Measurements from ENCODE around the gene ZNF490.
"Not testable (repeated sequence)": the region's sequence is repeated elsewhere in the genome, so short reads cannot be mapped to it uniquely, and the experiment has no call there.

Gene ZNF490

DNA sequence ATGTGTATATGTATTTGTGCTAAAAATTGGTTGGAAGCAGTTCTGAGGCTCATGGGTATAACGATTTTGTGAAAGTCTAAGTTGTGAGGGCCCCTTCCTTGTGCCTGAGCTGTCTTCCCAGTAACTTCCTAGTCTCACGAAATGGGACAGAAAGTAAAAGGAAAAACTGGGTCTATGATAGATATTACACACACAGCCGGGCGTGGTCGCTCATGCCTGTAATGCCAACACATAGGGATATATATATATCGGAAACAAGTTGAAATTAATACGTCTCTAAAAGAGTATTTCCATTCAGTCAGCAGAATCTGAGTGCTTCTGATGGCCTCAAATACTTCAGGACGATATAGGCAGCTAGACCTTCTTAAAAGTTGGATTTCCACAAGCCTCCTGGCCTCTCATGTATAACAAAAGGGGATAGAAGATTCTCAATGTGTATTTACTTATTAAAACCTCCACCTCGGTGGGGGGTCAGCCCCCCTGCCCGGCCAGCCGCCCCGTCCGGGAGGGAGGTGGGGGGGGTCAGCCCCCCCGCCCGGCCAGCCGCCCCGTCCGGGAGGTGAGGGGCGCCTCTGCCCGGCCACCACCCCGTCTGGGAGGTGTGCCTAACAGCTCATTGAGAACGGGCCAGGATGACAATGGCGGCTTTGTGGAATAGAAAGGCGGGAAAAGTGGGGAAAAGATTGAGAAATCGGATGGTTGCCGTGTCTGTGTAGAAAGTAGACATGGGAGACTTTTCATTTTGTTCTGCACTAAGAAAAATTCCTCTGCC, 10.8 kb upstream of the ZNF490 start:
- DNase-seq: not testable (repeated sequence)

DNA sequence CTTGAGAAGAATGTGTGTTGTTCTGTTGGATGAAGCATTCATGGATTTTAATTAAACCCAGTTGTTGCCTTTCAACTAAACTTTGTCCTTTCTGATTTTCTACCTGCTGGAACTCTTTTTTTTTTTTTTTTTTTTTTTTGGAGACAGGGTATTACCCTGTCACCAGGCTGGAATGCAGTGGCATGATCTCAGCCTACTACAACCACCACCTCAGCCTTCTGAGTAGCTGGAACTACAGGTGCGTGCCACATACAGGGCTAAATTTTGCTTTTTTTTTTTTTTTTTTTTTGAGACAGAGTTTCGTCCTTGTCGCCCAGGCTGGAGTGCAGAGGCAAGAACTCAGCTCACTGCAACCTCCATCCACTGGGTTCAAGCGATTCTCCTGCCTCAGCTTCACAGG, 7.0 kb upstream of the ZNF490 start:
- no peak for DNase-seq

DNA sequence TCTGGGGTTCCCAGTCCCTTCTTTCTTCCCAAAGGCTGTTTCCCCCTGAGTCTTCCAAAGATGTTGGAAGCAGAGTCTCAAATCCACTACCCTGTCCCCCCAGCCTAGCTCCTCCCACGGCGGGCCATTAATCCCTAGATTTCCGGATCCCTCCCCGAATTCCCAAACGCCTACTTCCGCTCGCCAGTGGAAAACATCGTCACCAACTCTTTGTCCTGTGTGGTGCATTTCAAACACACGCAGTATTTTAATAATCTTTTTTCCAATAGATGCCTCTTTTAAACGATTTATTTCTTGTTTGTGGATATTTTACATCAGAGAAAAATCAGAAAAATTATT, 717 bp upstream of the ZNF490 start:
- peak; percentile 73 for DNase-seq

DNA sequence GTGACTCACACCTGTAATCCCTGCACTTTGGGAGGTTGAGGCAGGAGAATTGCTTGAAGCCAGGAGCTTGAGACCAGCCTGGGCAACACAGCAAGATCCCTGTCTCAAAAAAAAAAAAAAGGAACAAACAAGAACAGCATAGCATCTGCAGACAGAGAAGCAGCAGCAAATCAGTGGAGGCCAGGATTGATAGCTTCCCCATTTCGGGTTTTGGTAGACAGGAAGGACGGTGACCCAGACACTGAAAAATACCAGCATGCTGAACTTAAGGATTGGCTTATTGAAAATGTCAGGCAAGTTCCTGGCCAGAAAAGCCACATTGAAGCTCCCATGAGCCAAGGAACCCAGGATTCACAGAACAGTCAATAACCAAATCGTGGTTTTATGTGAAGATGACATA, 3.0 kb downstream of the ZNF490 start:
- DNase-seq: no peak

DNA sequence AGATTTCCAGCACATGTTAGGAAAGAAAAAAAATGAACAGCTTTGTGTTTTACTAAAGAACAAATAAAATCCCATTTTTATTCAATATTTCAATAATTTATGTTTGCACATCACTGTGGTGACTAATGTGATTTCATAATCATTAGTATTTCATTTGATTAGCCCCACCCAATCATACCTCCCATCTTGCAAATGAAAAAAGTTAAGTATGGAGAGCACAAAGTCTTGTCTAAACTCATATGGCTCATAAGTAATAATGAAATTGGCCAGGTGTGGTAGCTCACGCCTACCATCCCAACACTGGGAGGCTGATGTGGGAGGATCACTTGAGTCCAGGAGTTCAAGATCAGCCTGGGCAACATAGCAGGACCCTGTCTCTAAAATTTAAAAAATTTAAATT, 3.8 kb downstream of the ZNF490 start:
- no peak for DNase-seq

DNA sequence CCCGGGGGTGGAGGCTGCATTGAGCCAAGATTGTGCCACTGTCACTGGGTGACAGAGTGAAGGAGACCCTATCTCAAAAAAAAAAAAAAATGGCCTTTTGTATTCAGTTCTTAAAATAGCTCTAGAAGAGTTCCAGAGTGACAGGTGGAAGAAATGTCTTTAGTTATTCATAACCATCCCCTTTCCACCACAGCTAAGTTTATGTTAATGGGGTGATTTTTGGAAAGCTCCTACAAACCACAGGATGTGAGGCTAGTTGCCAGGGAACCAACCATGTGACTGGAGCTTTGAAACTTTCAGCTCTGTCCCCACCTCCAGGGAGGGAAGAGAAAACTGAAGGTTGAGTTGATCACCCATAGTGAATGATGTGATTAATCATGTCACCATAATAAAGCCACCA, 6.9 kb downstream of the ZNF490 start:
- peak; percentile 23 for DNase-seq

DNA sequence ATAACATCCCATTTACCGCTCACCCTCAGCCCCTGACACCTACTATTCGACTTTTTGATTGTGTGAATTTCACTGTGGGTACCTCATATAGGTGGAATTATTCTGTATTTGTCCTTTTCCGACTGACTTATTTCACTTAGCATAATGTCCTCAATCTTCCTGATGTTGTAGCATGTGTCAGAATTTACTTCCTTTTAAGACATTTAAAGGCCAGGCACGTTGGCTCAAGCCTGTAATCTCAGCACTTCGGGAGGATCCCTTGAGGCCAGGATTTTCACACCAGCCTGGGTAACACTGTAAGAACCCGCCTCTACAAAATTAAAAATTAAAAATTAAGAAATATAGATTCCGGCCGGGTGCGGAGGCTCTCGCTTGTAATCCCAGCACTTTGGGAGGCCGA, 13.0 kb downstream of the ZNF490 start:
- DNase-seq: no peak

DNA sequence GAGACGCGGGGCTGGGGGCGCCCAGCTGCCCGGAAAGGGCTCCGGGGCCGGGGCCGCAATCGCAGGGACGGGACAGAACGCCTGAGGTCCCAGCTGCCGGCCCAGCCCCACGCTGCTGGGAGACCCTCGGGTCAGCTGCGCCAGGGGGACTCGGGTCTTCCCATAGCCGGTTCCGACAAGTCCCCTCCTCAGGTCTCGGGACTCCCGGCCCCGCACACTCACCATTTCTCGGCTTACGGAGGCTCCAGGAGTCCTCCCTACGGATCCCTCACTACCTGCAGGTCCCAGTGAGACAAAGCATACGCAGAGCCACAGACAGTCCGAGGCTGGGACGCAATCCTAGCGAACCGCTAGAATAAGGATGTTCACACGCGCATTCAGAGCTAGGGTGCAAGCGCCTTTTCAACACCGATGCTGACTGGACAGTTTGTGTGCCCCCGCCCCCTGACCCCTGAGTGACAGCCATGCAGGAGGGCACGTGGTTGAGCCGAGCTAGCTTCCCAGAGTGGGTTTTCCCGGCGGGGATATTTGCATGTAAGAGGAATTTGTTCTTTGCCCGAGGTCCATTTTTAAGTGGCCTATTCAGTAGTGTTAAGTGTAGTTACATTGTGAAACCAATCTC, 13.6 kb downstream of the ZNF490 start:
- no peak for DNase-seq

DNA sequence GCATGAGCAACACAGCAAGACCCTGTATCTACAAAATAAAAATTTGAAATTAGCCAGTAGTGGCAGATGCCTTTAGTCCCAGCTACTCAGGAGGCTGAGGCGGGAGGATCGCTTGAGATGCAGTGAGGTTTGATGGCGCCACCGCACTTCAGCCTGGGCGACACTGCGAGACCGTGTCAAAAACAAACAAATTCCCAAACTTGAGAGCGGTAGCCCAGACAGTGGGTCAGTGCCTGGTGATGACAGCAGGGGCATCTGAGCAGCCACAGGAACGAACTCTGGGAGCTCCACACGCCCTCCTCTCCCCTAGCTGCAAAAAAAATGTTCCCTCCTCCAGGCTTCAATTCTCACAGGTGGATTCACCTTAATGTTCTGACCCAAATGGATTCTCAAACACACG, 14.1 kb downstream of the ZNF490 start:
- no peak for DNase-seq

DNA sequence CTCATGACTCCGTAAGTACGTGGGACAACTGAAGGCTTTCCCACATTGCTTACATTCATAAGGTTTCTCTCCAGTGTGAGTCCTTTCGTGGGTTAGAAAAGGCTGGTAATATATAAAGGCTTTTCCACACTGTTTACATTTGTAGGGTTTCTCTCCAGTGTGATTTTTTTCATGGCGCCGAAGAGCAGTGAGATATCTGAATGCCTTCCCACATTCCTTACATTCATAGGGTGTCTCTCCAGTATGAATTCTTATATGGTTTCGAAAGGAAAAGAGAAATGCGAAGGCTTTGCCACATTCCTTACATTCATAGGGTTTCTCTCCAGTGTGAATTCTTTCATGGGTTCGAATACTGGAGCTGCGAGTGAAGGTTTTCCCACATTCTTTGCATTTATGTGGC, 29.5 kb downstream of the ZNF490 start:
- DNase-seq: no peak

DNA sequence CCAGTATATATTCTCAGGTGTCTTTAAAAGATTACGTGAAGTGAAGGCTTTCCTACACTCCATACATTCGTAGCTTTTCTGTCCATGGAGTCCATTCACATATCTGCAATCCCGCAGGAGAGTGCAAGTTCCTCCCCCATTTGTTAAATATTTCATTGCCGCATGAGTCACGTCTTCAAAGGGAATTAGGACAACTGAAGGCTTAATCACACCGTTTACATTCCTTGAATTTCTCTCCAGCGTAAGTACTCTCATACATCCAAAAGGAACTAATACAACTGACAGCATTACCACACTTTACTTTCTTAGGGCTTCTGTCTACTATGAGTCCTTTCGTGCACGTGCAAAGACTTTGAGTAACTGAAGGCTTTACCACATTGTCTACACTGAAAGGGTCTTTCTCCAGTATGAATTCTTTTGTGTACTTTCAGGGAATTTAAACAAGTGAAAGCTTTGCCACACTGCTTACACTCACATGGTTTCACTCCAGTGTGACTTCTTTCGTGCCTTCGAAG, 30.4 kb downstream of the ZNF490 start:
- DNase-seq: peak; percentile 51

DNA sequence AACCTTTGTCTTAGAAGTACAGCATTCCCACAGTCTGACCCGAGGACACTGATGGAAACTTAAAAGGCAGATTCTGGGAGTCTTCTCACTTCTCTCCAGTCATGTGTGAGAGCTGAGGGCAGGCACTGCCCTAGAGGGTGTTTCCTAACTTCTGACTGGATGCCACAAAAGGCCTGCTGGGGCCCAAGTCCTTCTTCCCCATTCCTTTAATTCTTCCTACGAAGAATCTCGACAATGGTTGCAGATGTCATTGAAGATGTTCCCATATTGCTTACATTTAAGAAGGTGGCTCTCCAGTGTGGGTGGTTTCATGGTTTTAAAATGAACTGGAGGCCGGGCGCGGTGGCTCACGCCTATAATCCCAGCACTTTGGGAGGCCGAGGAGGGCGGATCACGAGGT, 32.0 kb downstream of the ZNF490 start:
- no peak for DNase-seq

DNA sequence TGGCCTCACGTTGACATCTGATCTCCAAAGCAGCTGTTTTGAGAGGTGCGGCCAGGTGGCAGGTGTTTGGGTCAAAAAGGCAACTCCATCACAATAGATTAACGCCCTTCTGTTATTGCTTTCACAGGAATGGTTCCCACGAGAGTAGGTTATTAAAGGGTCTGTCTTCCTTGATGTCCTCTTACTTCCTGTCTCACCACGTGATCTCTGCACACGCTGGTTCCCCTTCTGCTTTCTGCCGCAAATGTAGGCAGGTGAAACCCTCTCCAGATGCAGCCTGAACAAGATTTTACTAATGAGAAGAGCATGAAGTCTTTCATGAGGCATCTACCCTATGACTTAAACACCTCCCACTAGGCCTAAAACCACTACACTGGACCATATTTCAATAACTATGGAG, 36.6 kb downstream of the ZNF490 start:
- no peak for DNase-seq

DNA sequence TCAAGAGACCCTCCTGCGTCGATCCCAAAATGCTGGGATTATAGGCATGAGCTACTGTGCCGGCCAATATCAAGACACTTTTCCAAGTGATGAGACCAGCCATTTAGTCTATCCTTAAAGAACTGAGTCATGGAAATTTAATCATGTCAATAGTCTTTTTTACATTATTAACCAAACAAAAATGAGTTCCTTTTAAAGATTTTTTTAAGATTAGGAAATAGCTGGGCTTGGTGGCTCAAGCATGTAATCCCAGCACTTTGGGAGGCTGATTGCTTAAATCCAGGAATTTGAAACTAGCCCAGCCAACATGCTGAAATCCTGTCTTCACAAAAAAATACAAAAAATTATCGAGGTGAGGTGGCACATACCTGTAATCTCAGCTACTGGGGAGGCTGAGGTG, 42.7 kb downstream of the ZNF490 start:
- no peak for DNase-seq

DNA sequence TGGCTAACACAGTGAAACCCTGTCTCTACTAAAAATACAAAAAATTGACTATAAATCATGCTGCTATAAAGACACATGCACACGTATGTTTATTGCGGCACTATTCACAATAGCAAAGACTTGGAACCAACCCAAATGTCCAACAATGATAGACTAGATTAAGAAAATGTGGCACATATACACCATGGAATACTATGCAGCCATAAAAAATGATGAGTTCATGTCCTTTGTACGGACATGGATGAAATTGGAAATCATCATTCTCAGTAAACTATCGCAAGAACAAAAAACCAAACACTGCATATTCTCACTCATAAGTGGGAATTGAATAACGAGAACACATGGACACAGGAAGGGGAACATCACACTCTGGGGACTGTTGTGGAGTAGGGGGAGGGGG, 44.2 kb downstream of the ZNF490 start:
- not testable (repeated sequence) for DNase-seq

DNA sequence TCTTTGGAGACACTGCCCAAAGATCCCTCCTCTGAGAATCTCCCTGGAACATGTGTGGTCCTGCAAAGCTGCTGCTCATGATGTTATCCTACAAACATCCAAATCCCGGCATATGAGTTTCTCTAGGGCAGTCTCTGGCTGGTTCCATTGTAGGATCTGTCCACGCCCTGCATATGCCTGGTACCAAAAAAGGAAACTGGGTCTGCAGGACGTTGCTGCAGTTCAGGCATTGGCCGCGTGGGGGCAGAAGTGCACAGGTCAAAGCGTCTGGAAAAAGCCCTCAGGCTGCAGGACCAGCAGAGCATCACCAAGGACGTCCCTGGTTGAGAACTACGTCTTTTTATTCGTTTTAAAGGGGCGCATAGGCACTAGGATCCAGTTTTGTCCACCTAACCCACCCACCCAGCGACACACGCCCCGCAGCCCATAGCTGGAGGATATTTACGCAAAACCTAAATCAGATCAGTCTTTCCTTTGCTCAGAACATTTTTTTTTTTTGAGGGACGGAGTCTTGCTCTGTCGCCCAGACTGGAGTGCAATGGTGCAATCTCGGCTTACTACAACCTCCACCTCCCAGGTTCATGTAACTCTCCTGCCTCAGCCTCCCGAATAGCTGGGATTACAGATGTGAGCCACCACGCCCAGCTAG, 46.5 kb downstream of the ZNF490 start:
- DNase-seq: peak; percentile 82

DNA sequence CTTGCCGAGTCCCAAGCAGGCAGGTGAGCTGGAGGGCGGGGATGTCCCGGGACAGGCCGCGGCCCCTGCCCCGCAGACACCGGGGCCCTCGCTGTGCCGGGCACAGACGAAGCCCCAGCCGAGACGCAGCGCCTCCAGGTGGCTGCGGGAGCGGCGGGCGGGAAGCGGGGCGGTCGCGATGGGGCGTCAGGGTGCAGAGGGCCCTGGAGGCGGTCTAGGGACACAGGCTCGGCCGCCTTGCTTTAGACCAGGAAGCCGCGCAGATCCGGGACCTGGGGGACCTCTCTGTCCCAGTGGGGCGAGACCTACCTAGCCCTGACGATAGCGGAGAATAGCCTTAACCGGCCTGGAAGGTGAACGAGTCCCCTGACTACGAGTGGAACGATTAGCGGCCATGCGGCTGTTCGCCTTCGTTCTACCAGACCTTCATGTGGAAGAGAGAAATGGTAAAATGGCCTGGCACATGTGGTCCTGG, 55.1 kb downstream of the ZNF490 start:
- DNase-seq: no peak

DNA sequence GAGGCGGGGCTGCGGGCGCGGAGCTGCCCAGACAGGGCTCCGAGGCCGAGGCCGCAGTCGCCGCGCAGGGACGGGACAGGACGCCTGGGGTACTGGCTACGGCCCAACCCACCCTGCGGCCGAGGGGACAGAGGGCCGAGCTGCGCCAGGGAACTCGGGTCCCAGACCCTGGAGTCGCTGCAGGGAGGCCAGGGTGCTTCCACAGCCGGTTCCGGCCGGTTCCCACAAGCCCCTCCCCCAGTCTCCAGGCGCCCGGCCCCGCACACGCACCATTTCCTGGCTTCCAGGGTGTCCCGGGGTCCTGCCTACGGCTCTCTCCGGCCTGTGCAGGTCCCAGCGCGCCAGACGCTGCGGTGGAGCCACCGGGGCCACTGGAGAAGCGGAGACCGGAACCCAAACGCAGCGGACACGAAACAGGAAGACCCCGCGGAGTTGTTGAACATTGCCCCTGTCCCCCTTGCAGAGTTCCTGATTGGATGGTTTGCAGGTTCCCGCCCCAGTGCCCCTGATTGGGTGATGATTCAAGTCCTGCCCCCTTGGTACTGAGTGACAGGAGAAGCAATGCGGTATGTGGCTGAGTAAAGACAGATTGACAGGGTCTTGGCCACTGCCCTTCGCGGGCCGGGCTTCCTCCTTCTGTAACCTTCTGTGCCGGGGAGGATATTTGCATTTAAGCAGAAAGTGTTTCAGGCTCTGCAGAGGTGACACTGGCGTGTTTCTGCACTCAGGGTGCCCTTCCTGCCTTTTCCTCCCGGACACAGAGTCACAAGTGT, 59.4 kb downstream of the ZNF490 start, which contains the start of gene ZNF564:
ZNF564 (minus strand) TSS at position 423 of the 773 bp plus-strand sequence; CDS start at position 273, 150 bp downstream.
- peak; percentile 98 for DNase-seq

DNA sequence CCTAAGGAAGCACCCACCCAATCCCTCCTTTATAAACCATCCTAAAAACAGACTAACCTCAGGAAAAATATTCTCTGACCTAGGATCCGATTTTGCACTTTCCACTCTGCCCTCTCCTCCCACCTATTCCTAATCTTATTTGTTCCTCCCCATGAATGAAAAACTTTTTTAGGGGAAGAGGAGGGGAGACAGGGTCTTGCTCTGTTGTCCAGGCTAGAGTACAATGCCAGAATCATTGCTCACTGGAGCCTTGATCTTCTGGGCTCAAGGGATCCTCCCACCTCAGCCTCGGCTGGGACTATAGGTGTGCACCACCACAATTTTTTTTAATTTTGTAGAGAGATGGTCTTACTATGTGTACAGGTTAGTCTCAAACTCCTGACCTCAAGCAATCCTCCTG, 63.7 kb downstream of the ZNF490 start:
- DNase-seq: no peak

DNA sequence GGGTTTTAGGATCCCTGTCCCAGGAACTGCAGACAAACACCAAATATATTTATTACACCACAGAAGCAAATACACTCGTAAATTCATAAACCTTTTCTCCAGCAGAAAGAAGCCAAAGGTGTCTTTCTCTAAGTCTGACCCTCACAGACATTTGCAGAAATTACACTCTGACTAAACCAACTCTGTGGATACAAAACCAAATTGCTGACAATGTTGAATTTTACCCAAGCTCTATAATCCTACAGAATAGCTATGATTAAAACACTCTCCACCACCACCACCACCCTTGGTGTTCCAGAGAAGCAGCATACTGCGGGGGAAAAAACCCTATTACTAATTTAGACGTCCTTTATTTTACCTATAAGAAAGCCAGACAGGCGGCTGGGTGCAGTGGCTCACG, 64.5 kb downstream of the ZNF490 start:
- no peak for DNase-seq

DNA sequence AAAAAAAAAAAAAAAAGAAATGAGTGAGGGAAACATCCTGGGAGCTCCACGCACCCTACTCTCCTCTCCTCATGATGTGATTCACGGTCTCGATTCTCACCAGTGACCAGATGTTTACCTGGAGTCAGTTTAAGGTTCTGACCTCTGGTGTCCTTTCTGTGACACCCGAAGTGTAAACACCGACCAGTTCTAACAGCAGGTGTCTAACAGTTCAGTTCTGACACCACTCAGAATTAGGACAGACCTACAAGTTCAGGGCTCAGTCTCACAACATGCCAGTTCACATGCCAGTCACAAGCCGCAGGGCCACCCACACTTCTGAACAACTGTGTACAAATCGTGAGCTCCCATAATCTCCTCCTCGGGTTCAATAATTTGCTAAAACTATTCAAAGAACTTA, 65.3 kb downstream of the ZNF490 start:
- no peak for DNase-seq

DNA sequence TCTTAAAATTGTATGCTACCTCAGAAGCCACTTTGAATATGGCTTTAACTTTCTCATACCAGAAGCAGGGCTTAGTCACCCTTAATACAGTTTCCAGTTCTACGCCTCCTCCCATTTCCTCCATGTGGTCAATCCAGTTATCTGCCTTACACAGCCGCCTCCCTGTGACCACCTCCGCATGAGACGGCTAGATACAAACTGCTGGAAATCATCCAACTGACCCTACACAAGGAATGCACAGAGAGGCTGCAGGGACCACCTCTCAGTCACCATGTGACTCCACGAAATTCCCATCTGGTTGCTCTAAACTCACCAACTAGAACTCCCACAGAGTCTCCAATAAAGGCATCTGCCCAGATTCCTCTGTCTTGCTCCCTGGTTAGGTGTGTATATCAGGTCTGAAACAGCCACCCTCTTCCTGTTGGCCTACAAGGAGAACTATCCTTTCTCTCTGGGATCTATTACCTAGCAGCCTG, 66.2 kb downstream of the ZNF490 start:
- DNase-seq: no peak

DNA sequence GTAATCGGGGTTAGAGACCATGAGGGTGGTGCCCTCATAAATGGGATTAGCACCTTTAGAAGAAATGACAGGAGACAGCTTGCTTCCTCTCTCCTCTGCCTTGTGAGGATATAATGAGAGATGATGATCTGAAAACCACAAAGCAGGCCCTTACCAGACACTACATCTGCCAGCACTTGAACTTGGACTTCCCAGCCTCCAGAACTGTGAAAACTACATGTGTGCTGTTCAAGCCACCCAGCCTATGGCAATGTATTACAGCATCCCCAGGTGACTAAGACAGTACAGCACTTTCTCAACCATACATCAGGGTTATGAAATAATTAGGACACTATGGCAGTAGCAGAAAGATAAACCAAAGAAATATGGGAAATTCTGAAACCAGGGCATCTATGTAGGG, 66.8 kb downstream of the ZNF490 start:
- DNase-seq: no peak

Measured in fibroblast of upper back skin (primary cell).